ENCODE data around the gene KAT2B. TPM values are rescaled to one million over a fixed set of nuclear protein-coding genes. Genes with fewer than 3 reads are reported as not detected.

Gene KAT2B
- total RNA-seq, 2 donors from 2014 or later = 8.5 to 25.9 TPM

- H3K4me3 ChIP-seq = no peak overlapping the region
- H3K27me3 ChIP-seq = no peaks in the 10 kb centered on the region
- H3K9me3 ChIP-seq = no peaks in the 10 kb centered on the region
- H3K27ac ChIP-seq = no peak overlapping the region
- TF ChIP-seq, protein P1, sequence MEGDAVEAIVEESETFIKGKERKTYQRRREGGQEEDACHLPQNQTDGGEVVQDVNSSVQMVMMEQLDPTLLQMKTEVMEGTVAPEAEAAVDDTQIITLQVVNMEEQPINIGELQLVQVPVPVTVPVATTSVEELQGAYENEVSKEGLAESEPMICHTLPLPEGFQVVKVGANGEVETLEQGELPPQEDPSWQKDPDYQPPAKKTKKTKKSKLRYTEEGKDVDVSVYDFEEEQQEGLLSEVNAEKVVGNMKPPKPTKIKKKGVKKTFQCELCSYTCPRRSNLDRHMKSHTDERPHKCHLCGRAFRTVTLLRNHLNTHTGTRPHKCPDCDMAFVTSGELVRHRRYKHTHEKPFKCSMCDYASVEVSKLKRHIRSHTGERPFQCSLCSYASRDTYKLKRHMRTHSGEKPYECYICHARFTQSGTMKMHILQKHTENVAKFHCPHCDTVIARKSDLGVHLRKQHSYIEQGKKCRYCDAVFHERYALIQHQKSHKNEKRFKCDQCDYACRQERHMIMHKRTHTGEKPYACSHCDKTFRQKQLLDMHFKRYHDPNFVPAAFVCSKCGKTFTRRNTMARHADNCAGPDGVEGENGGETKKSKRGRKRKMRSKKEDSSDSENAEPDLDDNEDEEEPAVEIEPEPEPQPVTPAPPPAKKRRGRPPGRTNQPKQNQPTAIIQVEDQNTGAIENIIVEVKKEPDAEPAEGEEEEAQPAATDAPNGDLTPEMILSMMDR (IDR thresholded peaks at IDR 0.05) = no peak
- H3K4me1 ChIP-seq = no peaks in the 10 kb centered on the region
- H3K36me3 ChIP-seq = no peaks in the 10 kb centered on the region
- DNase-seq = no peak
- intact Hi-C loops (cut with DNase I) = no loop called here
- H3K9ac ChIP-seq (ENCODE audit: low read depth in 2 of 2, low read length in 2 of 2) = no peak overlapping the region
Observed at GRCh38 chr3:20062996-20063395, 22.8 kb downstream of the KAT2B start.

DNA sequence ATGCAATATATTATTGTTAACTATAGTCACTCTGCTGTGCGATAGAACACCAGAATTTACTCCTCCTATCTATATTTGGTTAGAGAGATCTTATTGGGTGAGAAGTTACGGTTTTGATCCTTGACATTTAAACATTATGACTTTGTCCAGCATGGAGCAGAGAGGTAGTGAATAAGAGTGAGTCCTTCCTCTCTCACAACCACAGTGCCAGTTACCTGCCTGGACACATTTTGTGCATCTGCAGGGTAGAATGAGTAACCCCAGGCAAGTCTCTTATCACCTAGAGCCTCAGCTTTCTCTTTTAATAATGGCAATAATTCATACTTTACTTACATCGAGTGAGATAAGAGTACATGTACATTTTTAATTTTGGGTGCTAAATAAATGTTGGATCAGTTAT, 24.1 kb downstream of the KAT2B start:
- no peak for DNase-seq
- Histone ChIP-seq H3K4me3 (no peak overlapping the region), H3K9me3 (no peaks in the 10 kb centered on the region), H3K4me1 (no peaks in the 10 kb centered on the region), H3K9ac (ENCODE audit: low read depth in 2 of 2, low read length in 2 of 2) (no peak overlapping the region), H3K36me3 (no peaks in the 10 kb centered on the region), H3K27ac (no peak overlapping the region), H3K27me3 (no peaks in the 10 kb centered on the region)
- TF ChIP-seq, protein P1 (IDR thresholded peaks at IDR 0.05) = no peak
- intact Hi-C loops (cut with DNase I) = no loop called here

- H3K27me3 ChIP-seq = no peaks in the 10 kb centered on the region
- H3K9me3 ChIP-seq = no peaks in the 10 kb centered on the region
- H3K4me1 ChIP-seq = no peaks in the 10 kb centered on the region
- intact Hi-C loops (cut with DNase I) = no loop called here
- H3K36me3 ChIP-seq = no peaks in the 10 kb centered on the region
- no peak overlapping the region for H3K4me3 ChIP-seq
- TF ChIP-seq, protein P1 (IDR thresholded peaks at IDR 0.05) = no peak
- no peak overlapping the region for H3K9ac ChIP-seq (ENCODE audit: low read depth in 2 of 2, low read length in 2 of 2)
- DNase-seq = no peak
- H3K27ac ChIP-seq = no peak overlapping the region
Observed at GRCh38 chr3:20064796-20065564, 24.7 kb downstream of the KAT2B start.

- Histone ChIP-seq H3K9ac (ENCODE audit: low read depth in 2 of 2, low read length in 2 of 2) (no peak overlapping the region), H3K4me1 (no peaks in the 10 kb centered on the region), H3K9me3 (no peaks in the 10 kb centered on the region), H3K27me3 (no peaks in the 10 kb centered on the region), H3K36me3 (no peaks in the 10 kb centered on the region), H3K4me3 (no peak overlapping the region), H3K27ac (no peak overlapping the region)
- intact Hi-C loops (cut with DNase I) = no loop called here
- DNase-seq = no peak
- TF ChIP-seq, protein P1 (IDR thresholded peaks at IDR 0.05) = no peak
Observed at GRCh38 chr3:20066079-20066478, 25.8 kb downstream of the KAT2B start.

DNA sequence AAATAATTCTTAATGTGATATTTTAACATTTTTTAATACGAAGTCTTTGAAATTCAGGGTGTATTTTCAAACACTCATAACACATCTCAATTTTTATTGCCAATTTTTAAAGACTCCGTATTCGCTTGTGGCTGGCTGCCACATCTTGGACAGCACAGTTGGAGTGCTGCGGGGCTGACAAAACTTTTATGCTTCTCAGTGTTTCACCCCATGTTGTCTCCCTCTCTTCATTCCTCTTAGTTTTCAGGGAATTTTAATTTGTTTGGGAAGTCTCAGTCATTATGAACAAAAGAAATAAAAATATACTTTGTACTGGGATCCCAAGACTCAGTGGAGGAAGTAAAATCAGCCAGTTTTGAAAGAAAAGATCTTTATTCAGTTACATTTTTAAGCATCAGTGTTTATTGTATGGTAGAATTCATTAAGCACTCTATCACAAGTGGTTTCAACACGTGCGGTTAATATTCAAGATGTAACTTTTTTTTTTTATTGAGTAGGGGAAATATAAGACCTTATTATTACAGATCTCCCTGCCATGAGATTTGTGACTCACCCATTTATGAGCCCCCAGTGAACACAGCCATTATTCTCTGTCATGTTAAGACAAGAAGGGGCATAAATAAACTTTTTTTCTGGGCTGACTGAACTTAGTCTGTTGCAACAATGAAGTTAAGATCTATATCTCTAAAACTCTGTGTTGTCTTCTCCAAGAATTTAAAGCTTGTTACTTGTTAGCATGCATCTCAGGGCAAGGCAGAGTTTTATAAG, 26.8 kb downstream of the KAT2B start:
- TF ChIP-seq, protein P1 (IDR thresholded peaks at IDR 0.05) = no peak
- no peaks in the 10 kb centered on the region for H3K9me3 ChIP-seq
- no peaks in the 10 kb centered on the region for H3K4me1 ChIP-seq
- H3K27me3 ChIP-seq = no peaks in the 10 kb centered on the region
- H3K9ac ChIP-seq (ENCODE audit: low read depth in 2 of 2, low read length in 2 of 2) = no peak overlapping the region
- no peaks in the 10 kb centered on the region for H3K36me3 ChIP-seq
- no peak for DNase-seq
- H3K27ac ChIP-seq = no peak overlapping the region
- no peak overlapping the region for H3K4me3 ChIP-seq
- intact Hi-C loops (cut with DNase I) = no loop called here
